ENCODE measurements around the gene LMAN2. TPM values are rescaled to one million over a fixed set of nuclear protein-coding genes. Genes with fewer than 3 reads are reported as not detected.
A peak's percentile ranks its signal among the peaks of the same experiment; 100 is the strongest.

Gene LMAN2
- total RNA-seq, 6 donors from 2014 or later, result 134 to 263 (median 177) TPM

GRCh38 chr5:177357146-177357458 lies 5.6 kb upstream of the LMAN2 start:
- H3K4me1 ChIP-seq, result peaks cover 15 to 36% (median 27%) of the 10 kb centered on the region in 4 donors
- no peak overlapping the region for H3K4me3 ChIP-seq
- 87 to 100% methylated on average over 3 to 5 of the region's 5 CpGs for WGBS, 2 donors
- H3K9me3 ChIP-seq, result no peaks in the 10 kb centered on the region
- ATAC-seq (ENCODE audit: low FRiP score in 2 of 2) (no peak), DNase-seq (no peak)
- no peaks in the 10 kb centered on the region for H3K27me3 ChIP-seq
- peak overlapping the region in 3 of 4 donors; percentile 77 to 85 (median 81) for H3K27ac ChIP-seq
- H3K36me3 ChIP-seq, result no peaks in the 10 kb centered on the region
- TF ChIP-seq POLR2AphosphoS5 (IDR thresholded peaks at IDR 0.05) (no peak), POLR2A (IDR thresholded peaks at IDR 0.05) (no peak), CTCF (IDR thresholded peaks at IDR 0.05) (no peak), EP300 (IDR thresholded peaks at IDR 0.05) (no peak)

GRCh38 chr5:177356746-177357145 lies 5.3 kb upstream of the LMAN2 start:
- Histone ChIP-seq H3K27me3 (no peaks in the 10 kb centered on the region), H3K4me1 (peaks cover 17 to 35% (median 26%) of the 10 kb centered on the region in 4 donors), H3K27ac (no peak overlapping the region), H3K4me3 (no peak overlapping the region), H3K36me3 (no peaks in the 10 kb centered on the region), H3K9me3 (no peaks in the 10 kb centered on the region)
- TF ChIP-seq POLR2AphosphoS5 (IDR thresholded peaks at IDR 0.05) (no peak), POLR2A (IDR thresholded peaks at IDR 0.05) (no peak)
- WGBS, 2 donors, result 68 to 92% methylated on average over 2 to 3 of the region's 3 CpGs
- ATAC-seq (ENCODE audit: low FRiP score in 2 of 2), result no peak
- DNase-seq, result no peak

GRCh38 chr5:177355868-177356168 lies 4.3 kb upstream of the LMAN2 start:
- no peaks in the 10 kb centered on the region for H3K27me3 ChIP-seq
- ATAC-seq (ENCODE audit: low FRiP score in 2 of 2) (no peak), DNase-seq (no peak)
- TF ChIP-seq EP300 (IDR thresholded peaks at IDR 0.05), result no peak
- TF ChIP-seq CTCF (IDR thresholded peaks at IDR 0.05), result no peak
- no peak for TF ChIP-seq POLR2A (IDR thresholded peaks at IDR 0.05)
- no peak for TF ChIP-seq POLR2AphosphoS5 (IDR thresholded peaks at IDR 0.05)
- no peaks in the 10 kb centered on the region for H3K9me3 ChIP-seq
- H3K36me3 ChIP-seq, result no peaks in the 10 kb centered on the region
- no peak overlapping the region for H3K4me3 ChIP-seq
- H3K4me1 ChIP-seq, result peaks cover 17 to 33% (median 25%) of the 10 kb centered on the region in 4 donors
- no peak overlapping the region for H3K27ac ChIP-seq
- WGBS, 2 donors, result 5 to 24% methylated on average over 1 of the region's 1 CpG

GRCh38 chr5:177355162-177355867 lies 3.8 kb upstream of the LMAN2 start:
- WGBS, 2 donors, result 75 to 92% methylated on average over 1 of the region's 1 CpG
- no peak for TF ChIP-seq CTCF (IDR thresholded peaks at IDR 0.05)
- TF ChIP-seq POLR2A (IDR thresholded peaks at IDR 0.05), result no peak
- no peak for TF ChIP-seq EP300 (IDR thresholded peaks at IDR 0.05)
- TF ChIP-seq POLR2AphosphoS5 (IDR thresholded peaks at IDR 0.05), result no peak
- ATAC-seq (ENCODE audit: low FRiP score in 2 of 2), result no peak

GRCh38 chr5:177354711-177355110 lies 3.2 kb upstream of the LMAN2 start:
- Histone ChIP-seq H3K27ac (no peak overlapping the region), H3K36me3 (peaks cover 0 to 4% (median 0%) of the 10 kb centered on the region in 4 donors), H3K27me3 (no peaks in the 10 kb centered on the region), H3K4me3 (no peak overlapping the region), H3K9me3 (no peaks in the 10 kb centered on the region), H3K4me1 (peaks cover 28 to 44% (median 36%) of the 10 kb centered on the region in 4 donors)
- TF ChIP-seq EP300 (IDR thresholded peaks at IDR 0.05) (no peak), POLR2AphosphoS5 (IDR thresholded peaks at IDR 0.05) (no peak), CTCF (IDR thresholded peaks at IDR 0.05) (no peak), POLR2A (IDR thresholded peaks at IDR 0.05) (no peak)
- 63 to 73% methylated on average over 3 of the region's 3 CpGs for WGBS, 2 donors
- no peak for ATAC-seq (ENCODE audit: low FRiP score in 2 of 2)
- DNase-seq, result no peak

More at GRCh38 chr5:177355162-177355867, 3.8 kb upstream of the LMAN2 start:
- H3K9me3 ChIP-seq, result no peaks in the 10 kb centered on the region
- H3K4me3 ChIP-seq, result no peak overlapping the region
- no peaks in the 10 kb centered on the region for H3K27me3 ChIP-seq
- H3K36me3 ChIP-seq, result no peaks in the 10 kb centered on the region
- no peak overlapping the region for H3K27ac ChIP-seq
- peaks cover 22 to 38% (median 30%) of the 10 kb centered on the region in 4 donors for H3K4me1 ChIP-seq
- DNase-seq, result no peak
